Heart right ventricle (tissue), 16 donors: Measurements from ENCODE around the gene ZNF135. TPM values are rescaled to one million over a fixed set of nuclear protein-coding genes. Genes with fewer than 3 reads are reported as not detected.

Experiments
- ATAC-seq, 8 donors: fragments of 200-7000 bp; cut with Tn5 transposase; one replicate each; pipeline ENCODE4 v1.9.1; 2020; ENCODE audit warnings: mild to moderate bottlenecking in 8 of 8, moderate library complexity in 8 of 8, moderate number of reproducible peaks in 1 of 8
- DNase-seq, 2 donors: peaks; one replicate each; pipeline ENCODE4 v3.0.0-alpha.2; 2020
- H3K27ac ChIP-seq, 10 donors: fragments of 200-600 bp; sonication (generic) in 2 of 10; one replicate each; pipeline versions ENCODE4 v1.5.0 to v1.8.0; 2020 to 2022; ENCODE audit warnings: mild to moderate bottlenecking in 3 of 10
- H3K27me3 ChIP-seq, 7 donors: fragments of 200-600 bp; one replicate each; pipeline ENCODE4 v1.8.0; 2021 to 2022; ENCODE audit warnings: mild to moderate bottlenecking in 2 of 7
- H3K36me3 ChIP-seq, 9 donors: fragments of 200-600 bp; sonication (generic) in 1 of 9; one replicate each; pipeline versions ENCODE4 v1.5.0 to v1.8.0; 2020 to 2022; ENCODE audit warnings: mild to moderate bottlenecking in 2 of 9
- H3K4me1 ChIP-seq, 9 donors: fragments of 200-600 bp; sonication (generic) in 1 of 9; one replicate each; pipeline versions ENCODE4 v1.5.0 to v1.8.0; 2020 to 2022; ENCODE audit warnings: mild to moderate bottlenecking in 4 of 9
- H3K4me3 ChIP-seq, 10 donors: fragments of 200-600 bp; sonication (generic) in 2 of 10; one replicate each; pipeline versions ENCODE4 v1.5.0 to v1.8.0; 2020 to 2022; ENCODE audit warnings: mild to moderate bottlenecking in 7 of 10, moderate library complexity in 2 of 10
- H3K9me3 ChIP-seq, 11 donors: fragments of 200-600 bp in 10 of 11; sonication (generic) in 2 of 11; one replicate each; pipeline versions ENCODE4 v1.5.0 to v1.8.0; 2013 to 2022; ENCODE audit warnings: mild to moderate bottlenecking in 2 of 11, control low read depth in 1 of 11, moderate library complexity in 1 of 11
- CTCF ChIP-seq, 9 donors: fragments of 200-600 bp; sonication (generic) in 2 of 9; IDR thresholded peaks; one replicate each; pipeline versions ENCODE4 v1.5.0 to v1.8.0; 2021 to 2022; ENCODE audit warnings: antibody characterized with exemption in 9 of 9, mild to moderate bottlenecking in 5 of 9, moderate library complexity in 1 of 9
- WGBS, 2 donors: extraction: QIAGEN DNeasy Blood & Tissue Kit; methylation state at CpG; one replicate each; pipeline ENCODE4 v1.1.7; 2013; ENCODE audit warnings: inconsistent platforms in 1 of 2; 5-methylcytosine and 5-hydroxymethylcytosine counted together
- intact Hi-C, 10 donors: fragments of 100-400 bp; cut with DNase I; formaldehyde crosslinking; loops; one replicate each; pipeline versions ENCODE4 v1.11.1 to v1.14.2; 2022
- polyA plus RNA-seq, 2 donors: library from polyadenylated mRNA; stranded (reverse); fragments of 200-250 nt; gene quantifications; one replicate each; pipeline ENCODE4 v1.2.3, GENCODE V29; 2013
- total RNA-seq, 10 donors: library from RNA; stranded (reverse); fragmentation: NEBNext Ultra II Directional in 3 of 10; extraction: Animal tissue kit (Norgen Biotek cat#: 25700) in 3 of 10; gene quantifications; one replicate each; pipeline versions ENCODE4 v1.2.1 to v1.2.4, GENCODE V29; 2021 to 2023
- donor health status: Arrhythmogenic right ventricular cardiomyopathy.
- donor health status: ischemic (EF 13 %, LVEDD 7.1; RV severe dilation, severe dysfunction).
- donor health status: healthy with polysubstance abuse.
- donor health status: DM: no; HTN: yes; CAD: no.
- donor health status: DM: no; HTN: no; CAD: no.
- donor health status: ischemic (EF 25% LVEDD 6.9; RV normal size, moderate dysfunction).
- donor health status: ischemic (EF 25% LVEDD 5.7; RV mildly dilated, moderate dysfunction).
- donor health status: healthy.
- donor health status: DM: yes; HTN: yes; CAD: no.
- donor health status: Ischemic cardiomyopathy.
- donor health status: ischemic (EF 35%, LVEDD 5.7; RV mildly dilated, moderate dysfunction).
- donor health status: nonischemic (EF 11% LVEDD 7.7; RV severe dilation, severe dysfunction).
- donor health status: DM: yes; HTN: yes; CAD: no.
- donor health status: PGD.
- donor health status: ischemic (EF 29% LVEDD 5.4; RV normal size, mild dysfunction).
- donor health status: nonischemic (EF 23%, LVEDD 6.1; RV moderate dilation, normal function).

Gene ZNF135
- total and polyA plus RNA-seq, 12 donors = 2.5 to 10.1 (median 3.9) TPM

GRCh38 chr19:58086825-58087710 lies 28.0 kb downstream of the ZNF135 start:
- peak in 2 of 8 donors; percentile 29 to 30 for ATAC-seq
- intact Hi-C loops = no loop called here
- Histone ChIP-seq H3K27ac (no peak overlapping the region), H3K4me3 (no peak overlapping the region), H3K9me3 (peaks cover 0 to 97% (median 19%) of the 10 kb centered on the region in 11 donors), H3K27me3 (no peaks in the 10 kb centered on the region), H3K4me1 (no peaks in the 10 kb centered on the region), H3K36me3 (peaks cover 0 to 84% (median 55%) of the 10 kb centered on the region in 9 donors)
- DNase-seq = no peak
- 96% methylated on average over 23 of the region's 23 CpGs for WGBS, 2 donors
- no peak for TF ChIP-seq CTCF (IDR thresholded peaks at IDR 0.05)

- H3K27ac ChIP-seq = no peak overlapping the region
- ATAC-seq (no peak), DNase-seq (no peak)
- peaks cover 0 to 81% (median 48%) of the 10 kb centered on the region in 9 donors for H3K36me3 ChIP-seq
- no peak for TF ChIP-seq CTCF (IDR thresholded peaks at IDR 0.05)
- 97% methylated on average over 13 of the region's 13 CpGs for WGBS, 2 donors
- no peak overlapping the region for H3K4me3 ChIP-seq
- H3K9me3 ChIP-seq = peaks cover 0 to 97% (median 9%) of the 10 kb centered on the region in 11 donors
- intact Hi-C loops = no loop called here
- no peaks in the 10 kb centered on the region for H3K4me1 ChIP-seq
- H3K27me3 ChIP-seq = no peaks in the 10 kb centered on the region
Observed at GRCh38 chr19:58088521-58089052, 29.5 kb downstream of the ZNF135 start.

- no peak overlapping the region for H3K4me3 ChIP-seq
- ATAC-seq = no peak
Observed at GRCh38 chr19:58089846-58090245, 30.8 kb downstream of the ZNF135 start.

More at GRCh38 chr19:58089846-58090245, 30.8 kb downstream of the ZNF135 start:
- no peak for TF ChIP-seq CTCF (IDR thresholded peaks at IDR 0.05)
- intact Hi-C loops = no loop called here
- Histone ChIP-seq H3K27ac (no peak overlapping the region), H3K36me3 (peaks cover 0 to 73% (median 35%) of the 10 kb centered on the region in 9 donors), H3K9me3 (peaks cover 0 to 97% (median 5%) of the 10 kb centered on the region in 11 donors), H3K27me3 (no peaks in the 10 kb centered on the region), H3K4me1 (no peaks in the 10 kb centered on the region)
- no peak for DNase-seq
- WGBS, 2 donors = 97% methylated on average over 16 of the region's 16 CpGs
